Activated naive CD8-positive, alpha-beta T cell (primary cell): ENCODE data around the gene PRDM16.

Source experiments
- H3K27ac Mint-ChIP-seq: one replicate; pipeline ENCODE4 v1.8.0; 2021; ENCODE audit warnings: mixed read lengths
- H3K27me3 Mint-ChIP-seq: one replicate; pipeline ENCODE4 v1.8.0; 2021; ENCODE audit warnings: mixed read lengths
- H3K36me3 Mint-ChIP-seq: one replicate; pipeline ENCODE4 v1.8.0; 2021; ENCODE audit warnings: mixed read lengths
- H3K4me1 Mint-ChIP-seq: one replicate; pipeline ENCODE4 v1.8.0; 2021; ENCODE audit warnings: low read depth, mixed read lengths
- H3K4me3 Mint-ChIP-seq: one replicate; pipeline ENCODE4 v1.8.0; 2021; ENCODE audit warnings: mild to moderate bottlenecking, mixed read lengths
- H3K9me3 Mint-ChIP-seq: one replicate; pipeline ENCODE4 v1.8.0; 2021; ENCODE audit warnings: low read depth, mixed read lengths

Gene PRDM16

GRCh38 chr1:3219791-3220467 is 150.9 kb downstream of the PRDM16 start:
- no peaks in the 10 kb centered on the region for H3K9me3 Mint-ChIP-seq
- no peak overlapping the region for H3K4me3 Mint-ChIP-seq
- H3K36me3 Mint-ChIP-seq: no peaks in the 10 kb centered on the region
- no peak overlapping the region for H3K27ac Mint-ChIP-seq
- no peaks in the 10 kb centered on the region for H3K4me1 Mint-ChIP-seq
- H3K27me3 Mint-ChIP-seq: peaks cover 1% of the 10 kb centered on the region

- Mint-ChIP-seq H3K27ac (no peak overlapping the region), H3K4me3 (no peak overlapping the region), H3K9me3 (no peaks in the 10 kb centered on the region), H3K27me3 (no peaks in the 10 kb centered on the region), H3K4me1 (no peaks in the 10 kb centered on the region), H3K36me3 (no peaks in the 10 kb centered on the region)
These were observed 152.4 kb downstream of the PRDM16 start for GRCh38 chr1:3221112-3222041.

- Mint-ChIP-seq H3K36me3 (no peaks in the 10 kb centered on the region), H3K9me3 (no peaks in the 10 kb centered on the region), H3K4me3 (no peak overlapping the region), H3K27ac (no peak overlapping the region), H3K4me1 (no peaks in the 10 kb centered on the region), H3K27me3 (no peaks in the 10 kb centered on the region)
These were observed 153.2 kb downstream of the PRDM16 start for GRCh38 chr1:3222042-3222692.

- Mint-ChIP-seq H3K4me1 (no peaks in the 10 kb centered on the region), H3K9me3 (no peaks in the 10 kb centered on the region), H3K36me3 (no peaks in the 10 kb centered on the region), H3K4me3 (no peak overlapping the region), H3K27ac (no peak overlapping the region), H3K27me3 (peaks cover 2% of the 10 kb centered on the region)
These were observed 156.7 kb downstream of the PRDM16 start for GRCh38 chr1:3225661-3226060.

- no peaks in the 10 kb centered on the region for H3K4me1 Mint-ChIP-seq
- H3K4me3 Mint-ChIP-seq: no peak overlapping the region
- H3K9me3 Mint-ChIP-seq: no peaks in the 10 kb centered on the region
- H3K36me3 Mint-ChIP-seq: no peaks in the 10 kb centered on the region
- H3K27me3 Mint-ChIP-seq: peaks cover 2% of the 10 kb centered on the region
- H3K27ac Mint-ChIP-seq: no peak overlapping the region
These were observed 157.2 kb downstream of the PRDM16 start for GRCh38 chr1:3226191-3226590.

- no peaks in the 10 kb centered on the region for H3K4me1 Mint-ChIP-seq
- no peaks in the 10 kb centered on the region for H3K36me3 Mint-ChIP-seq
- H3K27me3 Mint-ChIP-seq: peaks cover 2% of the 10 kb centered on the region
- no peak overlapping the region for H3K4me3 Mint-ChIP-seq
- no peak overlapping the region for H3K27ac Mint-ChIP-seq
- no peaks in the 10 kb centered on the region for H3K9me3 Mint-ChIP-seq
These were observed 157.8 kb downstream of the PRDM16 start for GRCh38 chr1:3226701-3227350.

- Mint-ChIP-seq H3K36me3 (no peaks in the 10 kb centered on the region), H3K9me3 (no peaks in the 10 kb centered on the region), H3K27ac (no peak overlapping the region), H3K4me3 (no peak overlapping the region), H3K27me3 (peaks cover 2% of the 10 kb centered on the region), H3K4me1 (no peaks in the 10 kb centered on the region)
These were observed 158.3 kb downstream of the PRDM16 start for GRCh38 chr1:3227351-3227704.

- Mint-ChIP-seq H3K4me3 (no peak overlapping the region), H3K9me3 (no peaks in the 10 kb centered on the region), H3K27me3 (peaks cover 2% of the 10 kb centered on the region), H3K4me1 (no peaks in the 10 kb centered on the region), H3K36me3 (no peaks in the 10 kb centered on the region), H3K27ac (no peak overlapping the region)
These were observed 158.9 kb downstream of the PRDM16 start for GRCh38 chr1:3227893-3228292.

GRCh38 chr1:3229081-3229725 is 160.2 kb downstream of the PRDM16 start:
- H3K27ac Mint-ChIP-seq: no peak overlapping the region
- H3K4me1 Mint-ChIP-seq: no peaks in the 10 kb centered on the region
- H3K9me3 Mint-ChIP-seq: no peaks in the 10 kb centered on the region
- H3K27me3 Mint-ChIP-seq: peaks cover 2% of the 10 kb centered on the region
- no peaks in the 10 kb centered on the region for H3K36me3 Mint-ChIP-seq
- H3K4me3 Mint-ChIP-seq: no peak overlapping the region

- Mint-ChIP-seq H3K9me3 (no peaks in the 10 kb centered on the region), H3K4me1 (no peaks in the 10 kb centered on the region), H3K4me3 (no peak overlapping the region), H3K27ac (no peak overlapping the region), H3K27me3 (peaks cover 2% of the 10 kb centered on the region), H3K36me3 (no peaks in the 10 kb centered on the region)
These were observed 161.6 kb downstream of the PRDM16 start for GRCh38 chr1:3230553-3230952.

- Mint-ChIP-seq H3K27me3 (peaks cover 2% of the 10 kb centered on the region), H3K27ac (no peak overlapping the region), H3K4me3 (no peak overlapping the region), H3K9me3 (no peaks in the 10 kb centered on the region), H3K36me3 (no peaks in the 10 kb centered on the region), H3K4me1 (no peaks in the 10 kb centered on the region)
These were observed 162.2 kb downstream of the PRDM16 start for GRCh38 chr1:3231245-3231644.

GRCh38 chr1:3231826-3232225 is 162.8 kb downstream of the PRDM16 start:
- H3K36me3 Mint-ChIP-seq: no peaks in the 10 kb centered on the region
- peaks cover 2% of the 10 kb centered on the region for H3K27me3 Mint-ChIP-seq
- no peak overlapping the region for H3K4me3 Mint-ChIP-seq
- no peak overlapping the region for H3K27ac Mint-ChIP-seq
- no peaks in the 10 kb centered on the region for H3K9me3 Mint-ChIP-seq
- no peaks in the 10 kb centered on the region for H3K4me1 Mint-ChIP-seq

GRCh38 chr1:3233031-3233430 is 164.0 kb downstream of the PRDM16 start:
- Mint-ChIP-seq H3K4me1 (no peaks in the 10 kb centered on the region), H3K27me3 (peaks cover 2% of the 10 kb centered on the region), H3K9me3 (no peaks in the 10 kb centered on the region), H3K4me3 (no peak overlapping the region), H3K36me3 (no peaks in the 10 kb centered on the region), H3K27ac (no peak overlapping the region)

- Mint-ChIP-seq H3K9me3 (no peaks in the 10 kb centered on the region), H3K4me3 (no peak overlapping the region), H3K27ac (no peak overlapping the region), H3K36me3 (no peaks in the 10 kb centered on the region), H3K27me3 (peaks cover 2% of the 10 kb centered on the region), H3K4me1 (no peaks in the 10 kb centered on the region)
These were observed 164.5 kb downstream of the PRDM16 start for GRCh38 chr1:3233551-3233950.
